Measurements from ENCODE around the gene HMGCS1.

DNA sequence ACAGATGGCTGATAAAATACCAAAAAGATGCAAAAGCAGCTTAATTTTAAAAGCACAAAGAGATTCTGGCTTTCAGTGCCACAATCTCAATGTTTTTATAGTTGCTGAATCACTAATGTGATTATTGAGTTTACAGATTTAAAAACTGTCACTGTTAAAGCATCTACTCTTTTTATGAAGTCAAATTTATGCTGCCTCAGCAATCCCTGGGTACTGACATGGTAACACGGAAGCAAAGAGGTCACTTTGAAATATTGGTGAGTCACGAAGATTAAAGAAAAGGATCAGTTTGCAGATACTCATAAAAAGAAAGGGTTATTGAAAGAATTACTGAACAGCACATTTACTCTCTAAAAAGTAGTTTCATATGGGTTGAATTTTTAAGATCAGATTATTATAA, 39.7 kb upstream of the HMGCS1 start:
- no peak for TF ChIP-seq POLR2A (IDR thresholded peaks at IDR 0.05)
- TF ChIP-seq, protein P1, sequence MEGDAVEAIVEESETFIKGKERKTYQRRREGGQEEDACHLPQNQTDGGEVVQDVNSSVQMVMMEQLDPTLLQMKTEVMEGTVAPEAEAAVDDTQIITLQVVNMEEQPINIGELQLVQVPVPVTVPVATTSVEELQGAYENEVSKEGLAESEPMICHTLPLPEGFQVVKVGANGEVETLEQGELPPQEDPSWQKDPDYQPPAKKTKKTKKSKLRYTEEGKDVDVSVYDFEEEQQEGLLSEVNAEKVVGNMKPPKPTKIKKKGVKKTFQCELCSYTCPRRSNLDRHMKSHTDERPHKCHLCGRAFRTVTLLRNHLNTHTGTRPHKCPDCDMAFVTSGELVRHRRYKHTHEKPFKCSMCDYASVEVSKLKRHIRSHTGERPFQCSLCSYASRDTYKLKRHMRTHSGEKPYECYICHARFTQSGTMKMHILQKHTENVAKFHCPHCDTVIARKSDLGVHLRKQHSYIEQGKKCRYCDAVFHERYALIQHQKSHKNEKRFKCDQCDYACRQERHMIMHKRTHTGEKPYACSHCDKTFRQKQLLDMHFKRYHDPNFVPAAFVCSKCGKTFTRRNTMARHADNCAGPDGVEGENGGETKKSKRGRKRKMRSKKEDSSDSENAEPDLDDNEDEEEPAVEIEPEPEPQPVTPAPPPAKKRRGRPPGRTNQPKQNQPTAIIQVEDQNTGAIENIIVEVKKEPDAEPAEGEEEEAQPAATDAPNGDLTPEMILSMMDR (IDR thresholded peaks at IDR 0.05), result no peak
